ENCODE data around the gene ZNF280D.

The ZNF280D gene

GRCh38 chr15:56660943-56661342, 72.4 kb downstream of the ZNF280D start:
- TF ChIP-seq, protein P1, sequence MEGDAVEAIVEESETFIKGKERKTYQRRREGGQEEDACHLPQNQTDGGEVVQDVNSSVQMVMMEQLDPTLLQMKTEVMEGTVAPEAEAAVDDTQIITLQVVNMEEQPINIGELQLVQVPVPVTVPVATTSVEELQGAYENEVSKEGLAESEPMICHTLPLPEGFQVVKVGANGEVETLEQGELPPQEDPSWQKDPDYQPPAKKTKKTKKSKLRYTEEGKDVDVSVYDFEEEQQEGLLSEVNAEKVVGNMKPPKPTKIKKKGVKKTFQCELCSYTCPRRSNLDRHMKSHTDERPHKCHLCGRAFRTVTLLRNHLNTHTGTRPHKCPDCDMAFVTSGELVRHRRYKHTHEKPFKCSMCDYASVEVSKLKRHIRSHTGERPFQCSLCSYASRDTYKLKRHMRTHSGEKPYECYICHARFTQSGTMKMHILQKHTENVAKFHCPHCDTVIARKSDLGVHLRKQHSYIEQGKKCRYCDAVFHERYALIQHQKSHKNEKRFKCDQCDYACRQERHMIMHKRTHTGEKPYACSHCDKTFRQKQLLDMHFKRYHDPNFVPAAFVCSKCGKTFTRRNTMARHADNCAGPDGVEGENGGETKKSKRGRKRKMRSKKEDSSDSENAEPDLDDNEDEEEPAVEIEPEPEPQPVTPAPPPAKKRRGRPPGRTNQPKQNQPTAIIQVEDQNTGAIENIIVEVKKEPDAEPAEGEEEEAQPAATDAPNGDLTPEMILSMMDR (IDR thresholded peaks at IDR 0.05; ENCODE audit: borderline replicate concordance, insufficient read depth, low read depth, low read length), result no peak
- H3K4me3 ChIP-seq (ENCODE audit: low read depth, low read length), result no peak overlapping the region

- H3K4me3 ChIP-seq (ENCODE audit: low read depth, low read length), result no peak overlapping the region
- TF ChIP-seq, protein P1 (IDR thresholded peaks at IDR 0.05; ENCODE audit: borderline replicate concordance, insufficient read depth, low read depth, low read length), result no peak
Measured at GRCh38 chr15:56659197-56659596, 74.1 kb downstream of the ZNF280D start.

DNA sequence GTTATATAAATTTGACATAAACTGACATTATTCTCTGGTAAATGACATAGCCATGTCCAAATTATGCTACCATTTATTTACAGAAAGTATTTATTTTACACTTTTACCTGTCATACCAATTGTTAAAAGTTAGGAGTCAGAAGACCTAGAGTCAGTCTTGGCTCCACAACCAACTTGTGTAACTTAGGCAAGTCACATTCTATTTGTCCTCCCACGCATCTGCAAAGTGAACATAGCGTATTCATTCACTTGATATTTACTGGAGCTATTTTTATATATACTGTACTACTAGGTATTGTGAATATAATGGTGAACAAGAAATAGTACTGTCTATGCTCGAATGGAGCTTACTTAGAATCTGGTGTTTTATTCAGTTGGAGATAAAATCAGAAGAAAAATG, 78.7 kb downstream of the ZNF280D start:
- H3K4me3 ChIP-seq (ENCODE audit: low read depth, low read length), result no peak overlapping the region
- TF ChIP-seq, protein P1 (IDR thresholded peaks at IDR 0.05; ENCODE audit: borderline replicate concordance, insufficient read depth, low read depth, low read length), result no peak

- TF ChIP-seq, protein P1 (IDR thresholded peaks at IDR 0.05; ENCODE audit: borderline replicate concordance, insufficient read depth, low read depth, low read length), result no peak
- H3K4me3 ChIP-seq (ENCODE audit: low read depth, low read length), result no peak overlapping the region
Measured at GRCh38 chr15:56654216-56654615, 79.1 kb downstream of the ZNF280D start.

- TF ChIP-seq, protein P1 (IDR thresholded peaks at IDR 0.05; ENCODE audit: borderline replicate concordance, insufficient read depth, low read depth, low read length), result no peak
- H3K4me3 ChIP-seq (ENCODE audit: low read depth, low read length), result no peak overlapping the region
Measured at GRCh38 chr15:56653787-56654186, 79.5 kb downstream of the ZNF280D start.

GRCh38 chr15:56653107-56653506, 80.2 kb downstream of the ZNF280D start:
- TF ChIP-seq, protein P1 (IDR thresholded peaks at IDR 0.05; ENCODE audit: borderline replicate concordance, insufficient read depth, low read depth, low read length), result no peak

DNA sequence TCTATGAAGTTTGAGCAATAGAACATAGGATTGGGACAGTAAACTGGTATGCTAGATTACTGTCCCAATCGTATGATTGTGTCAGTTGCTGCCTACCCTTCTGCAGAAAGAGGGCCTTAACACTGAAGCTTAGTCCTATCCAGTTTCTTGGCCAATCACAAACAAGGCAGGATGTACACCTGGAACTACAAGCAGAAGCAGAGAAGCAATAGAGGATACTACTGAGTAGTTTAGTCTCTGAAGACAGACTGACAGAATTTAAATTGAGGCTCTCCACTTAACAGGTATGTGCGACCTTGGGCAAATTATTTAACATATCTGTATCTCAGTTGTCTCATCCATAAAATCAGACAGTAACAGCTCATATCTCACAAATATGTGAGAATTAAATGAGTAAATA, 85.0 kb downstream of the ZNF280D start:
- H3K4me3 ChIP-seq (ENCODE audit: low read depth, low read length), result no peak overlapping the region

More at GRCh38 chr15:56653107-56653506, 80.2 kb downstream of the ZNF280D start:
- no peak overlapping the region for H3K4me3 ChIP-seq (ENCODE audit: low read depth, low read length)

More for the DNA sequence above, 85.0 kb downstream of the ZNF280D start:
- TF ChIP-seq, protein P1 (IDR thresholded peaks at IDR 0.05; ENCODE audit: borderline replicate concordance, insufficient read depth, low read depth, low read length), result no peak
